Measurements from ENCODE around the gene TMEM229B.
A peak's percentile ranks its signal among the peaks of the same experiment; 100 is the strongest.

The TMEM229B gene

DNA sequence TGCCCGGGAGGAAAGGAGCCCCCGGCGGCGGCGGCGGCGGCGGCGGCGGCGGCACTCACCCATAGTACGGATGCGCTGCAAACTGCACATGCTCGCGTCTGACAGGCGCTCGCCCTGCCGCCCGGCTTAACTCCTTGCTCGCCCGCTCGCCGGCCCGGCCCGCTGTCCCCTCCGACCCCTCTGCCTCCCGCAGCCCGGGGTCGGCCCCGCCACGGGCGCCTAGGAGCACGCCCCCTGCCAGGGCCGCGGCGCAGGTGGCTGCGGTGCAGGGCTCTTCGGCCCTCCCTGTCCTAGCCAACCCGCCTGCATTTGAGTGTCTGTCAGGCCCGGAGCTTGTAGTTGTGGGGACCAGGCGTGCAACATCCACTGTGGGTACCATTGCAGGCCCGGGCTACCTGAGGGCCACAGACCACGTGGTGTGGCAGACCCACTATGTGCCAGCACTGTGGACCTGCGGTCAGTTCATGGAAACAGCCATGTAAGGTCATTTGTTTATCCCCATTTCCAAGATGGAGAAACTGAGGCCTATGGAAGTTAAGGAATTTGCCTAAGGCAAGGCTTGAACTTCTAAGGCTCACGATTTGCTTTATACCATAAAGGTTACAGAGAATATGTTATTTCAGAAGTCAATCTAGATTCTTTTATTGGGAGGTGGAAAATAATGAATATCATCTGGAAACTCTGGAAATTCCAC, 27.0 kb upstream of the TMEM229B start:
- TF ChIP-seq, protein P1, sequence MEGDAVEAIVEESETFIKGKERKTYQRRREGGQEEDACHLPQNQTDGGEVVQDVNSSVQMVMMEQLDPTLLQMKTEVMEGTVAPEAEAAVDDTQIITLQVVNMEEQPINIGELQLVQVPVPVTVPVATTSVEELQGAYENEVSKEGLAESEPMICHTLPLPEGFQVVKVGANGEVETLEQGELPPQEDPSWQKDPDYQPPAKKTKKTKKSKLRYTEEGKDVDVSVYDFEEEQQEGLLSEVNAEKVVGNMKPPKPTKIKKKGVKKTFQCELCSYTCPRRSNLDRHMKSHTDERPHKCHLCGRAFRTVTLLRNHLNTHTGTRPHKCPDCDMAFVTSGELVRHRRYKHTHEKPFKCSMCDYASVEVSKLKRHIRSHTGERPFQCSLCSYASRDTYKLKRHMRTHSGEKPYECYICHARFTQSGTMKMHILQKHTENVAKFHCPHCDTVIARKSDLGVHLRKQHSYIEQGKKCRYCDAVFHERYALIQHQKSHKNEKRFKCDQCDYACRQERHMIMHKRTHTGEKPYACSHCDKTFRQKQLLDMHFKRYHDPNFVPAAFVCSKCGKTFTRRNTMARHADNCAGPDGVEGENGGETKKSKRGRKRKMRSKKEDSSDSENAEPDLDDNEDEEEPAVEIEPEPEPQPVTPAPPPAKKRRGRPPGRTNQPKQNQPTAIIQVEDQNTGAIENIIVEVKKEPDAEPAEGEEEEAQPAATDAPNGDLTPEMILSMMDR (IDR thresholded peaks at IDR 0.05; ENCODE audit: low read length, missing control alignments), result no peak
- peak overlapping the region; percentile 63 for H3K4me3 ChIP-seq (replicated peaks; ENCODE audit: low read depth, low read length)
- DNase-seq (ENCODE audit: low read depth), result peak; percentile 10

DNA sequence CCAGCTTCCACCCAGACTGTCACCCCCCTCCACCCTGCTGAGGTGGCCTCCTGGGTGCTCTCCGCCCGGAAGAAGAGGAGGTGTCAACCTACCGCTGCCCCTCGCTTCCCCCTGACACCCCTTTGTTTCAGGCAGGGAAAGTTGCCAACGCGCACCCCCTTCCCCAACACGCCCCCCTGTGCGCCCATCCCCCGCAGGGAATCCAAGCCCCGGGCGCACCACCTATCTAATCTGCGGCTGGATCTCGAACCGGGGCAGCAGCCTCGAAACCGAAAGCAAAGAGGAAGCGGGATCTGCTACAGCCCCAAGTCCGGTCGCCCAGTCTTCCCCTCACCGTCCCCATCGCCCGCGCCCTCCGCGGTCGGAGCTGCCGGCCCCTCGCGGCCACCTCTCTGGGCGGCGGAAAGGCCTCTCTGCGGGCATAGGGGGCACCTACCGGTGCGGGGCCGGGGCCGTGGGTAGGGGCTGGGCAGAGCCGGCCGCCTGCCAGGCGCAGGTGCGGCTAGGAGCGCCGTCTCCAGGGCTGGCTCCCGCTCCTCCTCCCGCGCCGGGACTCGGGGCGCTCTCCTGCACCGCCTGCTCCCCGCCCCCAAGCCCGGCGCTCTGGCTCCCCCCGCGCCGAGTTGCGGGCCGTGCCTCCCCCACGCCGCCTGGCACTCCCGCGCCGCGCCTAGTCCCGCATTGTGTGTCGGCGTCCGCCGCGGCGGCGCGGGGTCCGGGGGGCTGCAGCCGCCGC, 26.3 kb upstream of the TMEM229B start:
- peak; percentile 17 for DNase-seq (ENCODE audit: low read depth)

DNA sequence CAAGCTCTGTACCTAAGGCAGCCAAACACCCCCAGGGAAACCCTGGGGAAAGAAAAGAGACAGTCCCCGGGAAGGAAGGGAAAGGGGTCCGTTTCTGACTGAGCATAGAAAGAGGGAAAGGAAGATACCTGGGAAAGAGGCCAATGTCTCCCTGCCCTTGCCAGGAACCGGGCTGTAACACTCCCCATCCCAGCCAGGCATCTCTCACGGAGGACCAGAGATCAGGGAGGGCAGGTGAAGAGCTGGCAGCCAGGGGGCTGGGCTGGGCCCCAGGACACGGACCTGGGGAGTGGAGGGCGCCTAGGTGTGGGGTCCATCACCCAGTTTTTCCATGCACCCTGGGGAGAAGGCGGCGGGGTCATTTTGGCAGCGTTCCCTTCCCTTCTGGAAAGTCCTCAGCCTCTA, 25.7 kb upstream of the TMEM229B start:
- DNase-seq (ENCODE audit: low read depth), result no peak
- TF ChIP-seq, protein P1 (IDR thresholded peaks at IDR 0.05; ENCODE audit: low read length, missing control alignments), result no peak
- H3K4me3 ChIP-seq (replicated peaks; ENCODE audit: low read depth, low read length), result peak overlapping the region; percentile 63

More for the DNA sequence above, 26.3 kb upstream of the TMEM229B start:
- TF ChIP-seq, protein P1 (IDR thresholded peaks at IDR 0.05; ENCODE audit: low read length, missing control alignments), result no peak
- H3K4me3 ChIP-seq (replicated peaks; ENCODE audit: low read depth, low read length), result peak overlapping the region; percentile 63

DNA sequence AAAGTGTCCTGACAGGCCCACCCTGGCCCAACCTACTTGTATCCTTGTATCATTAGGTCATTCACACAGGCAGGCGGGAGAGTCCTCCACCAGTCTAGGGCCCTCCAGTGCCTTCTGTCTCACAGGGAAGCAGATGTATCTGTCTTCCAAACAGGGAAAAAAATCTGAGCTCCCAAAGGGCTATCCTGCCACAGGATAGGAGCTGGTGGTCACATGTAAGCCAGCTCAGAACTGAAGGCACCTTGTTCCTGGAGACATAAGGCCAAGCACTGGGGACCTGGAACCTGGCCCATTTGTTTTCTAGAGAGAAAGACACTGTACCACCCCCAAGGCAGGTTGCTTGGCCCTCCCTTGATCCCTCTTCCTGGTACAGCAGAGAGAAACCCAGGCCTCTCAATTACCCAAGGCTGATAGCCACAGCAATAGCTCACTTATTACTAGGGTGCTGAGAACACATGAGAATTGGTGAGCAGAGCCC, 25.1 kb upstream of the TMEM229B start:
- TF ChIP-seq, protein P1 (IDR thresholded peaks at IDR 0.05; ENCODE audit: low read length, missing control alignments), result no peak
- no peak for DNase-seq (ENCODE audit: low read depth)
- H3K4me3 ChIP-seq (replicated peaks; ENCODE audit: low read depth, low read length), result no peak overlapping the region

DNA sequence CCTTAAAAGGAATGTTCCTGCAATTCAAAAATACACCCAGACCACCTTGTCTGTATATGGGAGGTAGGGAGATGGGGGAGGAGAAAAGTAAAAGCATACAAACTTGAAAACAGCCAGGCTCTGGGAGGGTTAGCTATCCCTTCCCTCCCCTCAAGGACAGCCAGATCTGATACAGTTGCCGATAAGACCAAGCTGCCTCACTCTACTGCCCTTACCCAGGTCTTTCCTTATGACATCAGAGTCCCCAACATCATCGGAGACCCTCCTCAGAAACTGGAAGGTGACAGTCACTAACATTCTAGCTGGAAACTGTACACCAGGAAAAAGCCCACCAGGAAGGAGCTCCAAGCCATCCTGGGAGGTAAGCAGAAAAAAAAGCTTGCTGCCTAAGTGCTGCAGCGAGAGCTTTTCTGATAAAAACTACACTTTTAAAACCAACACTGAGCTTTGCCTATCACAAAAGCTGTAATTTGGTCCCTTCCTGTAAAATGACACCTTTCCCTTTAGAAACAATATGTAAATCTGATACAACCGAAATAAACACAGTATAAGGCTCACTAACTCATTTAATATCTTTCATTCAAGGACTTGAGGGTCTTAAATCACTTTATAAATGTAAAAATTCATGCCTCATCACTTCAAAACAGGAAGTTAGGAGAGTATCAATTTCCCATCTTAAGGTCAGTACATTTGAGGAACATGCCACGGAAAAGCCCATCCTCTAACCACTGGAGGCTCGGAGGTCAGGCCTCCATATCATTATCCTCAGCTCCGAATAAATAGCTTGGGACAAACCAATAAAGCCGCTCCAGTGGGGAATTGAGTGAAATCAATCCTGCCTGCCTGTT, 24.2 kb upstream of the TMEM229B start:
- H3K4me3 ChIP-seq (replicated peaks; ENCODE audit: low read depth, low read length), result no peak overlapping the region
- TF ChIP-seq, protein P1 (IDR thresholded peaks at IDR 0.05; ENCODE audit: low read length, missing control alignments), result no peak
- no peak for DNase-seq (ENCODE audit: low read depth)

DNA sequence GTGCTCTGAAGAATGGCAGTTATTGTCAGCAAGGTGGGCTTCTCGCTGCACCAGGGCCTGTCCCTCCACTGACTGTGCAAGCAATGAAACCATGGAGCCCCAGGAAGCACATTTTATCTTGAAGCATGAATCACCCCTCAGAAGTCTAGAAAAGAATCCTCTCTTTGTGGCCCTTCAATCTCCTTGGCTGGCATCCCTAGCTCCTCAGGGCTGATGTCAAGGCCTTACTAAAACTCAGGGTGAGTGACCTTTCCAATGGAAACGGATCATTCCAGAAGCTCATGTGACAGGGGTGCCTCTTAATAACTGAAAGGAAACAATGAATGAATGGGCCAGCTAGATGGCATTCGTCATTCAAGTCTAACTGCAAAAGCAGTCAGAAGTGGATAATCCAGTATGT, 22.3 kb upstream of the TMEM229B start:
- H3K4me3 ChIP-seq (replicated peaks; ENCODE audit: low read depth, low read length), result no peak overlapping the region
- peak; percentile 10 for DNase-seq (ENCODE audit: low read depth)
- TF ChIP-seq, protein P1 (IDR thresholded peaks at IDR 0.05; ENCODE audit: low read length, missing control alignments), result no peak

Data from fibroblast of pulmonary artery (primary cell).